Stomach (tissue), 19 donors: ENCODE results near the gene ACOT13. TPM values are rescaled to one million over a fixed set of nuclear protein-coding genes. Genes with fewer than 3 reads are reported as not detected.

Source experiments
- DNase-seq, 2 donors: peaks; one replicate each; pipeline versions ENCODE4 v3.0.0 to v3.0.0-alpha.2; 2013 to 2019
- H3K27ac ChIP-seq, 5 donors: fragments of 200-600 bp in 4 of 5; sonication (generic) in 4 of 5; one replicate each; pipeline ENCODE4 v1.5.1; 2013 to 2019; ENCODE audit warnings: mild to moderate bottlenecking in 1 of 5, moderate library complexity in 1 of 5
- H3K27me3 ChIP-seq, 3 donors: fragments of 200-600 bp; sonication (generic); one replicate each; pipeline ENCODE4 v1.5.1; 2017 to 2019; ENCODE audit warnings: mixed run types in 1 of 3
- H3K36me3 ChIP-seq, 4 donors: fragments of 200-600 bp; sonication (generic); 1 replicate in 3 of 4; 2 replicates in 1 of 4; pipeline ENCODE4 v1.5.1; 2016 to 2019
- H3K4me1 ChIP-seq, 4 donors: fragments of 200-600 bp; sonication (generic); one replicate each; pipeline ENCODE4 v1.5.1; 2016 to 2019
- H3K4me3 ChIP-seq, 4 donors: fragments of 200-600 bp; sonication (generic) in 3 of 4; one replicate each; pipeline ENCODE4 v1.5.1; 2016 to 2019; ENCODE audit warnings: mild to moderate bottlenecking in 1 of 4
- H3K9me3 ChIP-seq, 4 donors: fragments of 200-600 bp; sonication (generic); one replicate each; pipeline ENCODE4 v1.5.1; 2016 to 2019
- EP300 ChIP-seq: sonication (generic); formaldehyde crosslinking; IDR thresholded peaks from one replicate; pipeline ENCODE4 v1.6.1; 2017; ENCODE audit warnings: antibody characterized with exemption
- POLR2A ChIP-seq, 4 donors: fragments of 450-650 bp; IDR thresholded peaks; one replicate each; pipeline ENCODE4 v1.6.1; 2016; ENCODE audit warnings: antibody characterized with exemption in 4 of 4, control low read depth in 2 of 4, mild to moderate bottlenecking in 1 of 4, moderate library complexity in 1 of 4
- POLR2AphosphoS5 ChIP-seq, 3 donors: sonication (generic); formaldehyde crosslinking; IDR thresholded peaks; one replicate each; pipeline ENCODE4 v1.6.1; 2016; ENCODE audit warnings: antibody characterized with exemption in 3 of 3
- WGBS, 5 donors: extraction: QIAGEN DNeasy Blood & Tissue Kit in 3 of 5; methylation state at CpG; one replicate each; pipeline versions ENCODE4 v1.1.5 to v1.1.7; 2013 to 2018; 5-methylcytosine and 5-hydroxymethylcytosine counted together
- intact Hi-C: fragments of 100-400 bp; cut with DNase I; formaldehyde crosslinking; loops from one replicate; pipeline ENCODE4 v1.15.1; 2023; ENCODE audit warnings: low total_unique reads
- long read RNA-seq, 10 donors: transcript quantifications; one replicate each; lab custom pipeline, GENCODE V29; 2026
- polyA plus RNA-seq, 3 donors: library from polyadenylated mRNA; stranded (reverse); fragments of 200-250 nt; gene quantifications; one replicate each; pipeline ENCODE4 v1.2.3, GENCODE V29; 2013
- total RNA-seq, 5 donors: library from RNA; depleted of rRNA; stranded (reverse); fragments of >200 nt; gene quantifications; one replicate each; pipeline versions ENCODE4 v1.1.0 to v1.2.3, GENCODE V29; 2014 to 2016
- TF ChIP-seq, protein P1 (sequence below), 7 experiments: fragments of 450-650 bp in 4 of 7; fragments of 200-600 bp in 3 of 7; sonication (generic) in 3 of 7; IDR thresholded peaks; one replicate each; pipeline ENCODE4 v1.5.1; 2016 to 2019; ENCODE audit warnings: antibody characterized with exemption in 7 of 7, control low read depth in 2 of 7, mild to moderate bottlenecking in 1 of 7
- donor health status: healthy with polysubstance abuse.
- donor health status: Bipolar disorder and iron deficiency.
- donor health status: healthy.

The ACOT13 gene
- total RNA-seq (10 to 100 TPM in 1 of 5 donors, 1 to 10 TPM in 4; 2.9 to 10.4 (median 6.1) TPM), polyA plus RNA-seq (10 to 100 TPM; 19.9 to 22.1 (median 21.4) TPM)
- long read RNA-seq, donor 1, full-length matches to known transcripts, result 18 of 18 reads
- long read RNA-seq, donor 1, partial matches to known transcripts, result 0 of 18 reads
- long read RNA-seq, donor 1, other reads (novel, unspliced or antisense), result 0 of 18 reads
- long read RNA-seq, donor 2, full-length matches to known transcripts, result 27 of 108 reads
- long read RNA-seq, donor 2, partial matches to known transcripts, result 81 of 108 reads
- long read RNA-seq, donor 2, other reads (novel, unspliced or antisense), result 0 of 108 reads
- long read RNA-seq, donor 3, full-length matches to known transcripts, result 15 of 21 reads
- long read RNA-seq, donor 3, partial matches to known transcripts, result 6 of 21 reads
- long read RNA-seq, donor 3, other reads (novel, unspliced or antisense), result 0 of 21 reads
- long read RNA-seq, donor 4, full-length matches to known transcripts, result 5 of 5 reads
- long read RNA-seq, donor 4, partial matches to known transcripts, result 0 of 5 reads
- long read RNA-seq, donor 4, other reads (novel, unspliced or antisense), result 0 of 5 reads
- long read RNA-seq, donor 5, full-length matches to known transcripts, result 16 of 24 reads
- long read RNA-seq, donor 5, partial matches to known transcripts, result 8 of 24 reads
- long read RNA-seq, donor 5, other reads (novel, unspliced or antisense), result 0 of 24 reads
- long read RNA-seq, donor 6, full-length matches to known transcripts, result 46 of 51 reads
- long read RNA-seq, donor 6, partial matches to known transcripts, result 5 of 51 reads
- long read RNA-seq, donor 6, other reads (novel, unspliced or antisense), result 0 of 51 reads
- long read RNA-seq, donor 7, full-length matches to known transcripts, result 33 of 44 reads
- long read RNA-seq, donor 7, partial matches to known transcripts, result 11 of 44 reads
- long read RNA-seq, donor 7, other reads (novel, unspliced or antisense), result 0 of 44 reads
- long read RNA-seq, donor 8, full-length matches to known transcripts, result 26 of 39 reads
- long read RNA-seq, donor 8, partial matches to known transcripts, result 13 of 39 reads
- long read RNA-seq, donor 8, other reads (novel, unspliced or antisense), result 0 of 39 reads
- long read RNA-seq, donor 9, full-length matches to known transcripts, result 20 of 38 reads
- long read RNA-seq, donor 9, partial matches to known transcripts, result 18 of 38 reads
- long read RNA-seq, donor 9, other reads (novel, unspliced or antisense), result 0 of 38 reads
- long read RNA-seq, donor 10, full-length matches to known transcripts, result 13 of 13 reads
- long read RNA-seq, donor 10, partial matches to known transcripts, result 0 of 13 reads
- long read RNA-seq, donor 10, other reads (novel, unspliced or antisense), result 0 of 13 reads

- Histone ChIP-seq H3K27ac (peak within 1 kb of the TSS; percentile 87 to 93 (median 93)), H3K9me3 (peaks cover 0 to 9% (median 0%) of the 10 kb centered on the region in 4 donors), H3K36me3 (peaks cover 2 to 32% (median 27%) of the 10 kb centered on the region in 4 donors), H3K4me3 (peak within 1 kb of the TSS; percentile 70 to 90 (median 81)), H3K27me3 (no peaks in the 10 kb centered on the region), H3K4me1 (peaks cover 9 to 53% (median 40%) of the 10 kb centered on the region in 4 donors)
- WGBS, 5 donors, result 0 to 1% (median 0%) methylated on average over 46 to 62 of the region's 62 CpGs
- DNase-seq, result peak; percentile 96 to 99
- peak; percentile 86 to 92 (median 92) for TF ChIP-seq POLR2AphosphoS5 (IDR thresholded peaks at IDR 0.05)
- peak in 2 of 4 donors; percentile 38 to 58 for TF ChIP-seq POLR2A (IDR thresholded peaks at IDR 0.05)
- TF ChIP-seq EP300, result no peak
- TF ChIP-seq, protein P1, sequence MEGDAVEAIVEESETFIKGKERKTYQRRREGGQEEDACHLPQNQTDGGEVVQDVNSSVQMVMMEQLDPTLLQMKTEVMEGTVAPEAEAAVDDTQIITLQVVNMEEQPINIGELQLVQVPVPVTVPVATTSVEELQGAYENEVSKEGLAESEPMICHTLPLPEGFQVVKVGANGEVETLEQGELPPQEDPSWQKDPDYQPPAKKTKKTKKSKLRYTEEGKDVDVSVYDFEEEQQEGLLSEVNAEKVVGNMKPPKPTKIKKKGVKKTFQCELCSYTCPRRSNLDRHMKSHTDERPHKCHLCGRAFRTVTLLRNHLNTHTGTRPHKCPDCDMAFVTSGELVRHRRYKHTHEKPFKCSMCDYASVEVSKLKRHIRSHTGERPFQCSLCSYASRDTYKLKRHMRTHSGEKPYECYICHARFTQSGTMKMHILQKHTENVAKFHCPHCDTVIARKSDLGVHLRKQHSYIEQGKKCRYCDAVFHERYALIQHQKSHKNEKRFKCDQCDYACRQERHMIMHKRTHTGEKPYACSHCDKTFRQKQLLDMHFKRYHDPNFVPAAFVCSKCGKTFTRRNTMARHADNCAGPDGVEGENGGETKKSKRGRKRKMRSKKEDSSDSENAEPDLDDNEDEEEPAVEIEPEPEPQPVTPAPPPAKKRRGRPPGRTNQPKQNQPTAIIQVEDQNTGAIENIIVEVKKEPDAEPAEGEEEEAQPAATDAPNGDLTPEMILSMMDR (IDR thresholded peaks at IDR 0.05), result peak in 5 of 7 experiments; percentile 4 to 39 (median 28)
- intact Hi-C loops, result no loop called here
These were observed at the start of gene ACOT13, which contains the start of gene TDP2 for GRCh38 chr6:24666641-24667377. Gene ACOT13, plus strand, starts transcription at chr6:24667077. Its CDS starts 187 bp downstream, at chr6:24667264. Gene TDP2, minus strand, starts transcription at chr6:24666899. Its CDS starts 37 bp downstream, at chr6:24666862.

- Histone ChIP-seq H3K36me3 (no peaks in the 10 kb centered on the region), H3K4me3 (no peak overlapping the region), H3K4me1 (no peaks in the 10 kb centered on the region), H3K9me3 (no peaks in the 10 kb centered on the region), H3K27me3 (no peaks in the 10 kb centered on the region), H3K27ac (no peak overlapping the region)
- WGBS, 5 donors, result 90 to 98% (median 93%) methylated on average over 5 of the region's 5 CpGs
- no peak for DNase-seq
- TF ChIP-seq EP300 (no peak), POLR2AphosphoS5 (IDR thresholded peaks at IDR 0.05) (no peak), POLR2A (IDR thresholded peaks at IDR 0.05) (no peak)
- TF ChIP-seq, protein P1 (IDR thresholded peaks at IDR 0.05), result no peak
- intact Hi-C loops, result no loop called here
These were observed 47.2 kb upstream of the ACOT13 start for GRCh38 chr6:24619661-24620060.

DNA sequence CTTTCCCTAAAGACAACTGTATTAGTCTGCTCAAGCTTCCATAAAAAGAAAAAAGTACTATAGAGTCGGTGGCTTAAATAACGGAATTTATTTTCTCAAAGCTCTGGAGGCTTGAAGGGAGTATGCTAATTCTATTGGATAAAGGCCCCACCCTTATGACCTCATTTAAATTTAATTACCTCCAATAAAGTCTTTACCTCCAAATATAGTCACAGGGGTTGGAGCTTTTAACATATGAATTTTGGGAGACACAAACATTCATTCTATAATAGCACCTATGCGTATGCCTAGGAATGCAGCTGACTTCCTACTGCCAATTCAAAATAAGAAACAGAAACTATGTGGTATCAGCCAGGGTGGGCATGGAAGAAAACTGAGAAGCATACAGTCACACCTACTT lies 46.2 kb upstream of the ACOT13 start:
- no peak overlapping the region for H3K4me3 ChIP-seq
- 87 to 97% (median 92%) methylated on average over 3 of the region's 3 CpGs for WGBS, 5 donors
- H3K4me1 ChIP-seq, result no peaks in the 10 kb centered on the region
- H3K27ac ChIP-seq, result no peak overlapping the region
- no peaks in the 10 kb centered on the region for H3K27me3 ChIP-seq
- intact Hi-C loops, result no loop called here
- TF ChIP-seq POLR2A (IDR thresholded peaks at IDR 0.05) (no peak), EP300 (no peak), POLR2AphosphoS5 (IDR thresholded peaks at IDR 0.05) (no peak)
- TF ChIP-seq, protein P1 (IDR thresholded peaks at IDR 0.05), result no peak
- H3K9me3 ChIP-seq, result no peaks in the 10 kb centered on the region
- no peaks in the 10 kb centered on the region for H3K36me3 ChIP-seq
- no peak for DNase-seq
